SU-DHL-6 (cell line): Measurements from ENCODE around the gene KAZN.

Experiments used
- EZH2phosphoT487 ChIP-seq: fragments of 200-600 bp; sonication (generic), shearing (Covaris generic); conservative IDR thresholded peaks from 2 replicates; pipeline ENCODE4 v1.6.1; 2018; ENCODE audit warnings: mild to moderate bottlenecking, antibody characterized with exemption, low read length, moderate library complexity, mixed read lengths
- TF ChIP-seq, protein P1 (sequence below): fragments of 200-600 bp; sonication (generic); IDR thresholded peaks from one replicate; pipeline ENCODE4 v1.5.1; 2017; ENCODE audit warnings: antibody characterized with exemption, mild to moderate bottlenecking, low read length, moderate library complexity; ENCODE audit not compliant: insufficient read depth, poor library complexity, severe bottlenecking

DNA sequence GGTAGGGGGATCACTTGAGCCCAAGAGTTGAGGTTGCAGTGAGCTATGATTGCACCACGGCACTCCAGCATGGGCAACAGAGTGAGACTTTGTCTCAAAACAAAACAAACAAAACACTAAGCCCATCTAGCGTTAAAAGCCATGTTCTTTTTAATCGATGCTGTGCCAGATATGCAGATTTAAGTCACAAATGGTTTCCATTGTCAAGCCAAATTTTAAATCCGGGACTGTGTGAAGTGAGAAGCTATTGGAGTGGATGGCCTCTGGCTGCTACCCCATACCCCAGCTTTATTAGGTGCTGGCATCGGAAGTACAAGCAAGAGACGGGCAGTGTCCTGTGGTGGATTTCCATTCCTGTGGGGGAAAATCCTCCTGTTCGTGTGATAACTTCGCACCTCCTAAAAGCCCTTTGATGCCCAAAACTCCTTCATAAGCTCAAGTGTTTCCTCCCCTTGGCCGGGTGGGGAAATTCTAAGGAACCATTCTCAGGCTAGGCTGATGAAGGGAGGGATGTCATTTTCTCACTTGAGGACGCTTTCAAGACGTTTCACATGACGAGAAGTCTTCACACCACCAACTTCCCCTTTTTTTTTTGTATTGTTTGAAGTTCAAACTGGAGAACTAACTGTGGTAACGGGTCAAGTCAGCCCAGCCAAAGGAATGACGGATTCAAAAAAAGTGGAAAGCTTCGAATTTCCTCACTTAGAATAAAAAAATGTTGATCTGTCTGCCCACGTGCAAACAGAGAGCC, 140.8 kb downstream of the KAZN start:
- TF ChIP-seq, protein P1, sequence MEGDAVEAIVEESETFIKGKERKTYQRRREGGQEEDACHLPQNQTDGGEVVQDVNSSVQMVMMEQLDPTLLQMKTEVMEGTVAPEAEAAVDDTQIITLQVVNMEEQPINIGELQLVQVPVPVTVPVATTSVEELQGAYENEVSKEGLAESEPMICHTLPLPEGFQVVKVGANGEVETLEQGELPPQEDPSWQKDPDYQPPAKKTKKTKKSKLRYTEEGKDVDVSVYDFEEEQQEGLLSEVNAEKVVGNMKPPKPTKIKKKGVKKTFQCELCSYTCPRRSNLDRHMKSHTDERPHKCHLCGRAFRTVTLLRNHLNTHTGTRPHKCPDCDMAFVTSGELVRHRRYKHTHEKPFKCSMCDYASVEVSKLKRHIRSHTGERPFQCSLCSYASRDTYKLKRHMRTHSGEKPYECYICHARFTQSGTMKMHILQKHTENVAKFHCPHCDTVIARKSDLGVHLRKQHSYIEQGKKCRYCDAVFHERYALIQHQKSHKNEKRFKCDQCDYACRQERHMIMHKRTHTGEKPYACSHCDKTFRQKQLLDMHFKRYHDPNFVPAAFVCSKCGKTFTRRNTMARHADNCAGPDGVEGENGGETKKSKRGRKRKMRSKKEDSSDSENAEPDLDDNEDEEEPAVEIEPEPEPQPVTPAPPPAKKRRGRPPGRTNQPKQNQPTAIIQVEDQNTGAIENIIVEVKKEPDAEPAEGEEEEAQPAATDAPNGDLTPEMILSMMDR, result no peak
- TF ChIP-seq EZH2phosphoT487, result no peak
